ENCODE results near the gene TXNRD2. TPM values are rescaled to one million over a fixed set of nuclear protein-coding genes. Genes with fewer than 3 reads are reported as not detected.

Gene TXNRD2
- total and polyA plus RNA-seq, 2 donors from 2014 or later, result 28.6 to 50.6 TPM

- peaks cover 0 to 14% (median 2%) of the 10 kb centered on the region in 3 donors for H3K36me3 ChIP-seq (ENCODE audit: control insufficient read depth in 2 of 3, insufficient read depth in 3 of 3, low read length in 3 of 3)
- DNase-seq (peak in 1 of 5 donors; percentile 68), FAIRE-seq (no peak)
These were observed 25.5 kb upstream of the TXNRD2 start for GRCh38 chr22:19966908-19967750.

GRCh38 chr22:19965771-19966709 is 24.4 kb upstream of the TXNRD2 start:
- FAIRE-seq (no peak), DNase-seq (peak in 1 of 5 donors; percentile 53)
- intact Hi-C loops (cut with DNase I), result no loop called here
- Histone ChIP-seq H3K9ac (ENCODE audit: low read length in 3 of 3) (no peak overlapping the region), H3K36me3 (ENCODE audit: control insufficient read depth in 2 of 3, insufficient read depth in 3 of 3, low read length in 3 of 3) (peaks cover 0 to 10% (median 0%) of the 10 kb centered on the region in 3 donors), H3K9me3 (ENCODE audit: control insufficient read depth in 2 of 3, insufficient read depth in 1 of 3, low read length in 3 of 3) (no peaks in the 10 kb centered on the region), H3K4me1 (ENCODE audit: control insufficient read depth in 2 of 3, insufficient read depth in 2 of 3, low read depth in 1 of 3, low read length in 3 of 3) (peaks cover 0 to 29% (median 0%) of the 10 kb centered on the region in 3 donors), H3K27ac (ENCODE audit: low read depth in 2 of 2, low read length in 2 of 2) (no peak overlapping the region), H3K4me3 (ENCODE audit: low read length in 3 of 3) (no peak overlapping the region), H3K27me3 (ENCODE audit: control insufficient read depth, insufficient read depth, low read length) (no peaks in the 10 kb centered on the region)
- no peak for TF ChIP-seq CTCF (IDR thresholded peaks at IDR 0.05; ENCODE audit: borderline replicate concordance, extremely low read depth, insufficient read depth)

More at GRCh38 chr22:19966908-19967750, 25.5 kb upstream of the TXNRD2 start:
- Histone ChIP-seq H3K9me3 (ENCODE audit: control insufficient read depth in 2 of 3, insufficient read depth in 1 of 3, low read length in 3 of 3) (no peaks in the 10 kb centered on the region), H3K4me1 (ENCODE audit: control insufficient read depth in 2 of 3, insufficient read depth in 2 of 3, low read depth in 1 of 3, low read length in 3 of 3) (peaks cover 0 to 31% (median 0%) of the 10 kb centered on the region in 3 donors), H3K4me3 (ENCODE audit: low read length in 3 of 3) (no peak overlapping the region), H3K27ac (ENCODE audit: low read depth in 2 of 2, low read length in 2 of 2) (no peak overlapping the region), H3K27me3 (ENCODE audit: control insufficient read depth, insufficient read depth, low read length) (no peaks in the 10 kb centered on the region), H3K9ac (ENCODE audit: low read length in 3 of 3) (no peak overlapping the region)
- TF ChIP-seq CTCF (IDR thresholded peaks at IDR 0.05; ENCODE audit: borderline replicate concordance, extremely low read depth, insufficient read depth), result no peak
- intact Hi-C loops (cut with DNase I), result no loop called here

- DNase-seq (peak in 1 of 5 donors; percentile 73), FAIRE-seq (no peak)
- TF ChIP-seq CTCF (IDR thresholded peaks at IDR 0.05; ENCODE audit: borderline replicate concordance, extremely low read depth, insufficient read depth), result no peak
- intact Hi-C loops (cut with DNase I), result no loop called here
- H3K36me3 ChIP-seq (ENCODE audit: control insufficient read depth in 2 of 3, insufficient read depth in 3 of 3, low read length in 3 of 3), result peaks cover 0 to 10% (median 0%) of the 10 kb centered on the region in 3 donors
- H3K4me1 ChIP-seq (ENCODE audit: control insufficient read depth in 2 of 3, insufficient read depth in 2 of 3, low read depth in 1 of 3, low read length in 3 of 3), result peaks cover 0 to 29% (median 3%) of the 10 kb centered on the region in 3 donors
- H3K9ac ChIP-seq (ENCODE audit: low read length in 3 of 3), result no peak overlapping the region
- H3K9me3 ChIP-seq (ENCODE audit: control insufficient read depth in 2 of 3, insufficient read depth in 1 of 3, low read length in 3 of 3), result no peaks in the 10 kb centered on the region
- H3K4me3 ChIP-seq (ENCODE audit: low read length in 3 of 3), result no peak overlapping the region
- H3K27me3 ChIP-seq (ENCODE audit: control insufficient read depth, insufficient read depth, low read length), result no peaks in the 10 kb centered on the region
- H3K27ac ChIP-seq (ENCODE audit: low read depth in 2 of 2, low read length in 2 of 2), result no peak overlapping the region
These were observed 23.2 kb upstream of the TXNRD2 start for GRCh38 chr22:19964701-19965386.
